Gastrocnemius medialis (tissue), 4 donors: ENCODE data around the gene APLP2.

Source experiments
- POLR2A ChIP-seq, 2 donors: fragments of 450-650 bp; IDR thresholded peaks; one replicate each; pipeline ENCODE4 v1.6.1; 2017; ENCODE audit warnings: antibody characterized with exemption in 2 of 2, mild to moderate bottlenecking in 2 of 2, moderate library complexity in 2 of 2
- TF ChIP-seq, protein P1 (sequence below), 5 experiments: fragments of 450-650 bp in 3 of 5; fragments of 200-600 bp in 2 of 5; sonication (generic) in 2 of 5; IDR thresholded peaks in 4 of 5; conservative IDR thresholded peaks in 1 of 5; 1 replicate in 4 of 5; 2 replicates in 1 of 5; pipeline ENCODE4 v1.5.1; 2016 to 2019; ENCODE audit warnings: antibody characterized with exemption in 5 of 5, mild to moderate bottlenecking in 3 of 5, moderate library complexity in 3 of 5

DNA sequence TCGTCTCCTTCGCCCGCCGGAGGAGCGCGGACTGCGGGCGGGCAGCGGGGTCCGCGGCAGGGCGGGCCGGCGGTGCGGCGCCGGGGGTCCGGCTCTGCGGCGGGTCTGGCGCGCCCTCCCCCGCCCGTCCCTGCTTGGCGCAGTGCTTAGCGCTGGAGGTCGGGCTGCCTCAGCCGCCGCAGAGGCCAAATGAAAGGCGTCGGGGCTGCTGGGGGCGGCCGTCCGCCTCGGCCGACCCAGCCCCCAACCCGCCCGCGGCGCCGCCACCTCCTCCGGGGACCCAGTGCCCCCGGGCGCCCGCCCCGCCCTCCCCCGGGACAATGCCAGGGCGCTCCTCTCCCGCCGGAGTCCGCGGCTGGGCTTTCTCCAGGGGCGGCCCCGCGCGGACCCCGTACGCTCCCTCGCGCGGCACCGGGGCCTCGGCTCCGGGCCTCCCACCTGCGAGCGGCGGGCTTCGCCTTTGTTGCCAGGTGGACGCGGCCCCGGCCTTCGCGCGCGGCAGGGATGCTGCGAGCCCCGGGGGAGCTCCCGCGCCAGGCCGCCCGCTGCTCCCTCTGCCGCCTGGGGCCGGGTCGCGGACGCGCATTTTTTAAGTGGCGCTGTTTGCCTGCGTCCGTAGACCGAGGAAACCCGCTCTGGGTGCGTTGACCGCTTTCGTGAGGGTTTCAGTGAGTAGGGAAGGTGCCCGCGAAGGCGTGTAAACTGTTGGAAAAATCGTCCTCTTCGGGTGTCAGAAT lies 583 bp downstream of the APLP2 start:
- TF ChIP-seq, protein P1, sequence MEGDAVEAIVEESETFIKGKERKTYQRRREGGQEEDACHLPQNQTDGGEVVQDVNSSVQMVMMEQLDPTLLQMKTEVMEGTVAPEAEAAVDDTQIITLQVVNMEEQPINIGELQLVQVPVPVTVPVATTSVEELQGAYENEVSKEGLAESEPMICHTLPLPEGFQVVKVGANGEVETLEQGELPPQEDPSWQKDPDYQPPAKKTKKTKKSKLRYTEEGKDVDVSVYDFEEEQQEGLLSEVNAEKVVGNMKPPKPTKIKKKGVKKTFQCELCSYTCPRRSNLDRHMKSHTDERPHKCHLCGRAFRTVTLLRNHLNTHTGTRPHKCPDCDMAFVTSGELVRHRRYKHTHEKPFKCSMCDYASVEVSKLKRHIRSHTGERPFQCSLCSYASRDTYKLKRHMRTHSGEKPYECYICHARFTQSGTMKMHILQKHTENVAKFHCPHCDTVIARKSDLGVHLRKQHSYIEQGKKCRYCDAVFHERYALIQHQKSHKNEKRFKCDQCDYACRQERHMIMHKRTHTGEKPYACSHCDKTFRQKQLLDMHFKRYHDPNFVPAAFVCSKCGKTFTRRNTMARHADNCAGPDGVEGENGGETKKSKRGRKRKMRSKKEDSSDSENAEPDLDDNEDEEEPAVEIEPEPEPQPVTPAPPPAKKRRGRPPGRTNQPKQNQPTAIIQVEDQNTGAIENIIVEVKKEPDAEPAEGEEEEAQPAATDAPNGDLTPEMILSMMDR (IDR thresholded peaks at IDR 0.05 in 4 of 5, conservative IDR thresholded peaks at IDR 0.05 in 1 of 5): peak in 1 of 5 experiments; percentile 31
- TF ChIP-seq POLR2A (IDR thresholded peaks at IDR 0.05): peak in 1 of 2 donors; percentile 18
